Stimulated activated CD4-positive, alpha-beta T cell treated with anti-CD3 and anti-CD28 coated beads, Interleukin-12 subunit alpha, Interleukin-12 subunit beta, amount 100 ng/mL, for 48 hours (primary cell): ENCODE measurements around the gene INKA1.
A peak's percentile ranks its signal among the peaks of the same experiment; 100 is the strongest.
"Not testable (repeated sequence)": the region's sequence is repeated elsewhere in the genome, so short reads cannot be mapped to it uniquely, and the experiment has no call there.

Experiments used
- DNase-seq, 3 donors: peaks; one replicate each; pipeline ENCODE4 v3.0.0-alpha.2; 2020; ENCODE audit warnings: low read depth in 2 of 3, low spot score in 1 of 3

INKA1 gene

GRCh38 chr3:49802719-49803464 is at the start of gene INKA1:
Gene INKA1 (plus strand): TSS chr3:49803261. CDS start chr3:49803393, 132 bp downstream.
- DNase-seq, result peak; percentile 77 to 91 (median 87)

DNA sequence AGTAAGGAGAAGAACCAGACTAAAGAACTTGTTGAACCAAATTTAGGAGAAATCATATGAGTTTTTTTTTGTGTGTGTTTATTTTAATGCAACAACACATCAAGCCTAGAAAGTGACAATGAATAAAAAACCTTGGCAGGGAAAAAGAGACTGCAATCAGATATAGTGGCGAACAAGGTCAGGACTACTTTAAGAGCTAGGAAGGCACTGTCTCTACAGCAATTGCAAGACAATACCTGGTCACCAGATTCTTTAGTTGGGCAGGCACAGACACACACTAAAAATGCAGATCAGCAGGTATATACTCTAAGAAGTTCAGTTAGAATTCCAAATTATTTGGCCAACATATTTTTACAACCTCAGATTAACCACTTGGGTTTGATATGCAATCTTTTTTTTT is 48.5 kb upstream of the INKA1 start:
- DNase-seq, result no peak

GRCh38 chr3:49756036-49756435 is 47.0 kb upstream of the INKA1 start:
- no peak for DNase-seq

GRCh38 chr3:49757197-49757596 is 45.9 kb upstream of the INKA1 start:
- no peak for DNase-seq

DNA sequence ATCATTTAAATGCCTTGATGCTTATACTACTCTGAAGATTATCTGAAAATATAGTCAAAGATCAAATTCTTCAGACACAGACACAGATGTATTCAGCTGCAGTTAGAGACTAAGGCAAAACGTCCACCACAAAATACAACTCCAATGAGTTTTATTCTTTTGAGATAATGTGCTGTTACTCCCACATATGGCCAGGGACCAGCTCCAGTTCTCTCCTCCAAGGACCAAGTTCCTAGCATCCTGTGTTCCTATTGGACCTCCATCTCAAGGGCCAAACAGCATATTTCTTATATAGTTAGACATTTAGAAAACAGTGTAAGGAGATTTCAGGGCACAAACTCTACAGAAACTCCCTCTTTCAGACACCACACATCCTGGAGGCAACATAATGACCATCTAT is 43.8 kb upstream of the INKA1 start:
- no peak for DNase-seq

- DNase-seq, result no peak
Measured at GRCh38 chr3:49761661-49762060, 41.4 kb upstream of the INKA1 start.

DNA sequence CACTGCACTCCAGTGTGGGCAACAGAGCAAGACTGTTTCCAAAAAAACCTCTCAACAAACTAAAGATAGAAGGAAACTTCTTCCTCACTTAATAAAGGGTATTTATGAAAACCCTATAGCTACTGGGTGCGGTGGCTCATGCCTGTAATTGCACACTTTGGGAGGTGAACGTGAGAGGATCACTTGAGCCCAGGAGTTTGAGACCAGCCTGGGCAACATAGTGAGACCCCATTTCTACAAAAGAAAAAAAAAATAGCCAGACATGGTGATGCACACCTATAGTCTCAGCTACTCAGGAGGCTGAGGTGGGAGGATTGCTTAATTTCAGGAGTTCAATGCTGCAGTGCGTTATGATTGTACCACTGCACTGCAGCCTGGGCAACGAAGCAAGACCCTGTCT is 39.1 kb upstream of the INKA1 start:
- no peak for DNase-seq

- DNase-seq, result no peak
Measured at GRCh38 chr3:49769286-49769915, 33.7 kb upstream of the INKA1 start.

GRCh38 chr3:49769926-49770325 is 33.1 kb upstream of the INKA1 start:
- no peak for DNase-seq

DNA sequence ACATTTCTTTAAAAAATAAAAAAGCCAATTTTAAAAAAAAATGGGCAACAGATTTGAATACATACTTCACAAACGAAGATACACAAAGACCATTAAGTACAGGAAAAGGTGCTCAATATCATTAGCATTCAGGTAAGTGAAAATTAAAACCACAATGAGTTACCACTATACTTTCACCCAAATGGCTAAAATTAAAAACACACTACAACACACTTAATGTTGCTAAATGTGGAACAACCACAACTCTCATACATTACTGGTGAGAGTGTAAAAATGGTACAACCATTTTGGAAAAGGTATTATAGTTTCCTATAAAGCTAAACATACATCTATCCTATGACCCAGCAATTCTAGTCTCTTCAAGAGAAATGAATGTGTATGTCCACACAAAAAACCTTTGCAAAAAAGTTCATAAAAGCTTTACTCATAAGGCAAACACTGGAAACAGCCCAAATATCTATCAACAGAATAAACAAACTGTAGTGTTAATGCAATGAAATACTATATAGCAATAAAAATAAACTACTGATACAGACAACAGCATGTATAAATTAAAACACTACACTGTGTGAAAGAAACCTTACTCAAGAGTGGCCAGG is 31.6 kb upstream of the INKA1 start:
- no peak for DNase-seq

- DNase-seq, result no peak
Measured at GRCh38 chr3:49772703-49773102, 30.4 kb upstream of the INKA1 start.

DNA sequence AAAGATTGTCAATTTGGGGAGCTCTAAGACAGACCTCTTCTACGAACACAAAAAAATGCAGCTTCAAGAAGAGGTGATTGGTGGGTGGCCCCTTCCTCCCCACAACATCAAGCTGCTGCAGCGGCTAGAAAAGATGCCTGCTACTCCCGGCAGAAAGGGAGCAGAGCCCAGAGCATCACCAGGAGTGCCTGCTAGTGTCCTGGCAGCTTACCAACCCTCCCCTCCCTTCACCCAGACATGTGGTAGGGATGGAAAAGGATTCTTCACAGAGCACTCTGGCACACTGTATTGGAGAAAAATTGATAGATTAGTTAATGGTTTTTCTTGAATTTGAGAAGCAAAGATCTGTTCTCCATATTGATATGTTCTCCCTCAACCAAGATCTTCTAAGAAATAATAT is 27.5 kb upstream of the INKA1 start:
- DNase-seq, result no peak

DNA sequence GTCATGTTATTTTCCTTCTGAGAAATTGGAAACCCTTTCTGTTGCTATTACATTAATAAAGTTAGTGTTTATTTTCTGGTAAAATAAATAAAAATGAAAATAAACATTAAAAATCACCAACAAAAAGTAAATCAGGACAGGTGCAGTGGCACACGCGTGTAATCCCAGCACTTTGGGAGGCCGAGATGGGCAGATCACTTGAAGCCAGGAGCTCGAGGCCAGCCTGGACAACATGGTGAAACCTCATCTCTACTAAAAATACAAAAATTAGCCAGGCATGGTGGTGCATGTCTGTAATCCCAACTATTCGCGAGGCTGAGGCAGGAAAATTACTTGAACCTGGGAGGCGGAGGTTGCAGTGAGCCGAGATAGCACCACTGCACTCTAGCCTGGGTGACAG is 27.0 kb upstream of the INKA1 start:
- DNase-seq, result not testable (repeated sequence)

GRCh38 chr3:49779358-49780079 is 23.5 kb upstream of the INKA1 start:
- DNase-seq, result no peak

GRCh38 chr3:49780080-49780974 is 22.7 kb upstream of the INKA1 start:
- DNase-seq, result no peak

DNA sequence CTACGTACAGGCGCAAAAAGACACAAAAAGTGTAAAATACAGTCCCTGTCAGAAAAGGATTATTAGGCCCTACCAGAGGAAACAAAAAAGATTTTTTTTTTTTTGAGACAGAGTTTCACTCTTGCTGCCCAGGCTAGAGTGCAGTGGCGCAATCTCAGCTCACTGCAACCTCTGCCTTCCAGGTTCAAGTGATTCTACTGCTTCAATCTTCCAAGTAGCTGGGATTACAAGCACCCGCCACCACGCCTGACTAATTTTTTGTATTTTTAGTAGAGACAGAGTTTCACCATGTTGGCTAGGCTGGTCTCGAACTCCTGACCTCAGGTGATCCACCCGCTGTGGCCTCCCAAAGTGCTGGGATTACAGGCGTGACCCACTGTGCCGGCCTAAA is 22.1 kb upstream of the INKA1 start:
- not testable (repeated sequence) for DNase-seq

- DNase-seq, result no peak
Measured at GRCh38 chr3:49781415-49782199, 21.5 kb upstream of the INKA1 start.

DNA sequence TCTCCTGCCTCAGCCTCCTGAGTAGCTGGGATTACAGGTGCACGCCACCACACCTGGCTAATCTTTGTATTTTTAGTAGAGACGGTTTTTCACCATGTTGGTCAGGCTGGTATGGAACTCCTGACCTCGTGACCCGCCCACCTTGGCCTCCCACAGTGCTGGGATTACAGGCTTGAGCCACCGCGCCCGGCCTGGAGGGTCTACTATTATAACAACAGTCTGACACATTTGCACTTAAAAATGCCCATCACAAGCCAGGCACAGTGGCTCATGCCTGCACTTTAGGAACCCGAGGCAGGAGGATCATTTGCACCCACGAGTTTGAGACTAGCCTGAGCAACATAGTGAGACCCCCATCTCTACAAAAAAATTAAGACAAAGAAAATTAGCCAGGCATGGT is 20.8 kb upstream of the INKA1 start:
- not testable (repeated sequence) for DNase-seq

DNA sequence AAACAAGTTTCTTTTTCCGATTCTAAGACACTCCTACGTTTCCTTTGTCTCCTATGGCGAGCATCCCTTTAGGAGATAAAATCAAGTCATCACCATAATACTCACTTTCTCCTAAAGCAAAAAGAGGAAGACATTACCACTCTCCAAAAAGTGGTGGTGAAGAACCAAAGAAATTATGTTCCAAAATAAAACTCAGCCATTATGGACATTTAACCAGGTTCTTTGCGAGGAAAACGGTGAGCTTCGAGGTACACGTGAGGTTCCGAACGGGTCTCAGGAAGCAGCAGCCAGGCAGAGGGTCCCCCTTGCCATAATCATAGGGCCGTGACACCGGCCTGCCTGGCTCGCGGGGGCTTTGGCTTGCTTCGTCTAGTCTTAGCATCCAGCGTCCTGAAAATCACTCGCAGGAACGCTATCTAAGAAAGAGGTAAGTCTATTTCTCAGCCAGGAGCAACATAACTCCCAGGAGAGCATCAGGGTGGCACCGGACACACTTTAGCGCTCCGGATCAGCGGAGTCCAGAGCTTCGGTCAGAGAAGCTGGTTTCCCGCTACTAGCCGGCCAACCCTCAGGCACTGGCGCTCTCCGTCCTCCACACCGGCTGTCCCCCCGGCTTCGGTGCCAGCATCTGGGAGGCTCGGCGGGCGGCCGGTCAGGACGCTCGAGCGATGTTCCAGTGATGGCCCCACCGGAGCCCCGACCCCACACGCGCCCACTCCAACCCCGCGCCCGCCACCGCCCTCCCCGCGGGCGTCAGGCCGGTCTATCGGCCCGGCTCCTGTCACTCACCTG is 17.3 kb upstream of the INKA1 start:
- no peak for DNase-seq
